ENCODE results near the gene GRK7.
A peak's percentile ranks its signal among the peaks of the same experiment; 100 is the strongest.

Gene GRK7

DNA sequence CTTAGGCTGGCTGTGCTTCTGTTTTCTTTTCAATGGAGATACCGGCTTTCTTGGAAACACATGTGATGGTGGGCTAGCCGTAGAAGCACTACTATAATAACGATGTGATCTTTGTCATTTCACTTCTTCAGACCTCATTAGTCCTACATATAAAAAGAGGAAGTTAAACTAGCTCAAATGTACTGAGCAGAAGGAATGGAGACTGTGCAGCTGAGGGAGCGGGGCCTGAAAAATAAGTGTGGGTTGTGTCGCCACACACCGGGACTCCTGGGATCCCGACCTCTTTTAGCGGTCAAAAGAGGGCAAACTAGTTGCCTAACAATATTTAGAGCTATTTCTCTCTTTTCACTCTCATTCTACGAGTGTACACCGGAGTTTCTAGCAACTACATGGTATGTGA is 26.1 kb upstream of the GRK7 start:
- Histone ChIP-seq H3K9me3 (ENCODE audit: low read length) (no peaks in the 10 kb centered on the region), H3K9ac (ENCODE audit: low read length) (peak overlapping the region; percentile 15; the same call in 1 of the 2 replicates), H4K20me1 (ENCODE audit: insufficient read depth, low read length) (no peaks in the 10 kb centered on the region), H2AFZ (ENCODE audit: low read length) (peak overlapping the region; percentile 90), H3K27ac (ENCODE audit: low read depth, low read length, poor library complexity, severe bottlenecking) (peak overlapping the region; percentile 45), H3K9me2 (ENCODE audit: low read depth, low read length) (no peaks in the 10 kb centered on the region), H3F3A (ENCODE audit: insufficient read depth, low read length) (no peaks in the 10 kb centered on the region), H3K4me1 (ENCODE audit: insufficient read depth, low read length, severe bottlenecking) (peaks cover 38% of the 10 kb centered on the region), H3K79me2 (ENCODE audit: insufficient read depth, low read length) (peaks cover 36% of the 10 kb centered on the region), H3K36me3 (ENCODE audit: insufficient read depth, low read length) (peaks cover 7% of the 10 kb centered on the region; the same call in 1 of the 2 replicates), H3K4me3 (ENCODE audit: low read depth, low read length, poor library complexity, severe bottlenecking) (peak overlapping the region; percentile 10), H3K27me3 (ENCODE audit: insufficient read depth, low read length) (no peaks in the 10 kb centered on the region), H3K4me2 (ENCODE audit: low read length) (peak overlapping the region; percentile 50)
- TF ChIP-seq, protein P1, sequence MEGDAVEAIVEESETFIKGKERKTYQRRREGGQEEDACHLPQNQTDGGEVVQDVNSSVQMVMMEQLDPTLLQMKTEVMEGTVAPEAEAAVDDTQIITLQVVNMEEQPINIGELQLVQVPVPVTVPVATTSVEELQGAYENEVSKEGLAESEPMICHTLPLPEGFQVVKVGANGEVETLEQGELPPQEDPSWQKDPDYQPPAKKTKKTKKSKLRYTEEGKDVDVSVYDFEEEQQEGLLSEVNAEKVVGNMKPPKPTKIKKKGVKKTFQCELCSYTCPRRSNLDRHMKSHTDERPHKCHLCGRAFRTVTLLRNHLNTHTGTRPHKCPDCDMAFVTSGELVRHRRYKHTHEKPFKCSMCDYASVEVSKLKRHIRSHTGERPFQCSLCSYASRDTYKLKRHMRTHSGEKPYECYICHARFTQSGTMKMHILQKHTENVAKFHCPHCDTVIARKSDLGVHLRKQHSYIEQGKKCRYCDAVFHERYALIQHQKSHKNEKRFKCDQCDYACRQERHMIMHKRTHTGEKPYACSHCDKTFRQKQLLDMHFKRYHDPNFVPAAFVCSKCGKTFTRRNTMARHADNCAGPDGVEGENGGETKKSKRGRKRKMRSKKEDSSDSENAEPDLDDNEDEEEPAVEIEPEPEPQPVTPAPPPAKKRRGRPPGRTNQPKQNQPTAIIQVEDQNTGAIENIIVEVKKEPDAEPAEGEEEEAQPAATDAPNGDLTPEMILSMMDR (IDR thresholded peaks at IDR 0.05; ENCODE audit: low read length) = peak; percentile 11; the same call in 1 of the 2 replicates
- no peak for TF ChIP-seq EZH2 (IDR thresholded peaks at IDR 0.05; ENCODE audit: borderline replicate concordance, low read length)

DNA sequence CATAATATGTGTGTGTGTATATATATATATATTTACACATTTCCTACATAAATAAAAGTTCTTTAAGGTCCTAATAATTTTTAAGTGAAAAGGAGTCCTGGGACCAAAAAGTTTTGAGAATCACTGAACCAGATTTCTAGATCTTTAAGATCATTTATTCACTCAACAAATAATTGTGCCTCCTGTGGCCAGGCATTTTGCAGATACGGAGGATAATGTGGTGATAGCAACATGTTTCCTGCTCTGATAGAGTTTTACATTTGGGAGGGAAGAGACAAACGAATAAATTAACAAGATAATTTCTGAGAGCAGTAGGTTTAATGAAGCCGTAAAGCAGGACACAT is 25.6 kb upstream of the GRK7 start:
- no peaks in the 10 kb centered on the region for H3K9me2 ChIP-seq (ENCODE audit: low read depth, low read length)
- peaks cover 38% of the 10 kb centered on the region for H3K4me1 ChIP-seq (ENCODE audit: insufficient read depth, low read length, severe bottlenecking)
- TF ChIP-seq, protein P1 (IDR thresholded peaks at IDR 0.05; ENCODE audit: low read length) = no peak
- no peak for TF ChIP-seq EZH2 (IDR thresholded peaks at IDR 0.05; ENCODE audit: borderline replicate concordance, low read length)
- H3K36me3 ChIP-seq (ENCODE audit: insufficient read depth, low read length) = peaks cover 10% of the 10 kb centered on the region; the same call in 1 of the 2 replicates
- peak overlapping the region; percentile 27 for H3K27ac ChIP-seq (ENCODE audit: low read depth, low read length, poor library complexity, severe bottlenecking)
- H2AFZ ChIP-seq (ENCODE audit: low read length) = peak overlapping the region; percentile 90
- H3K9ac ChIP-seq (ENCODE audit: low read length) = peak overlapping the region; percentile 27; the same call in 1 of the 2 replicates
- H3K79me2 ChIP-seq (ENCODE audit: insufficient read depth, low read length) = peaks cover 40% of the 10 kb centered on the region
- no peaks in the 10 kb centered on the region for H4K20me1 ChIP-seq (ENCODE audit: insufficient read depth, low read length)
- no peaks in the 10 kb centered on the region for H3K9me3 ChIP-seq (ENCODE audit: low read length)
- peak overlapping the region; percentile 64 for H3K4me2 ChIP-seq (ENCODE audit: low read length)
- peak overlapping the region; percentile 92 for H3K4me3 ChIP-seq (ENCODE audit: low read depth, low read length, poor library complexity, severe bottlenecking)
- no peaks in the 10 kb centered on the region for H3F3A ChIP-seq (ENCODE audit: insufficient read depth, low read length)
- no peaks in the 10 kb centered on the region for H3K27me3 ChIP-seq (ENCODE audit: insufficient read depth, low read length)

DNA sequence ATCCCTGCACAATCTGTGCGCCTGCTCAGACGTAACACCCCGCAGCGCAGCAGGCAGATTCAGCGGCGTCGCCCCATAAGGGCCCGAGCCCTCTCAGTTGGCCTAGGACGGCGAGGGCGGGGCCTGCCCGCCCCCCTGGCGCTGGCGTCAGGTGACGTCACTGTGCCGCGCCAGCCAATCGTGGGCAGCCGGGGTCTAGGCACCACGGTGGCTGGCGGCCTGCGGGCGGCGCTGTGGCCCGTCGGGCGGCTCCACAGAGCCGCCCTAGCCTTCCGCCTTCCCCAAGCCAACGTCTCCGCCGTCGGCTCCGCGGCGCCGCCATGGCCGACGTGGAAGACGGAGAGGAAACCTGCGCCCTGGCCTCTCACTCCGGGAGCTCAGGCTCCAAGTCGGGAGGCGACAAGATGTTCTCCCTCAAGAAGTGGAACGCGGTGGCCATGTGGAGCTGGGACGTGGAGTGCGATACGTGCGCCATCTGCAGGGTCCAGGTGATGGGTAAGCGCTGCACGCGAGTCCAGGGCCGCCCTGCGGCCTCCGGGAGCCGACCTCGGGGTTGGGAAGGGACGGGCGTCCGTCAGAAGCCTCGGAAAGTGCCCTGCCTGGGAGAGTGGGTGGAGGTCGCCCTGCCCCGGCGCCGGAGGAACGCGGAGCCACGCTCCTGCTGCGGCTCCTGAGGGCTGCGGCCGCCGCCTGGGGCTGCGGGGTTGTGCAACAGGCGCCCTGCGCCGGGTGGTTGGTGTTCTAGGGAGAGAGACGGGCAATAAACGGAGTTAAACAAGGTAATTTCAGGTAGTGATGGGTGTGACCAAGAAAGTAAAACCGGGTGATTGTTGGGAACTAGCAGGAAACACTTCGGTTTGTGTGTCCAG is 25.0 kb upstream of the GRK7 start, which contains the start of gene RNF7:
RNF7 (plus strand) TSS at position 277 of the 869 bp plus-strand sequence; CDS start at position 321, 44 bp downstream.
- Histone ChIP-seq H3K9me2 (ENCODE audit: low read depth, low read length) (no peaks in the 10 kb centered on the region), H3K4me2 (ENCODE audit: low read length) (peak within 1 kb of the TSS; percentile 81), H3K9ac (ENCODE audit: low read length) (peak within 1 kb of the TSS; percentile 79), H4K20me1 (ENCODE audit: insufficient read depth, low read length) (no peaks in the 10 kb centered on the region), H3K79me2 (ENCODE audit: insufficient read depth, low read length) (peaks cover 46% of the 10 kb centered on the region), H2AFZ (ENCODE audit: low read length) (peak within 1 kb of the TSS; percentile 90), H3K4me3 (ENCODE audit: low read depth, low read length, poor library complexity, severe bottlenecking) (peak within 1 kb of the TSS; percentile 92), H3K9me3 (ENCODE audit: low read length) (no peaks in the 10 kb centered on the region), H3K27me3 (ENCODE audit: insufficient read depth, low read length) (no peaks in the 10 kb centered on the region), H3F3A (ENCODE audit: insufficient read depth, low read length) (no peaks in the 10 kb centered on the region), H3K27ac (ENCODE audit: low read depth, low read length, poor library complexity, severe bottlenecking) (peak within 1 kb of the TSS; percentile 62), H3K4me1 (ENCODE audit: insufficient read depth, low read length, severe bottlenecking) (peaks cover 38% of the 10 kb centered on the region), H3K36me3 (ENCODE audit: insufficient read depth, low read length) (peaks cover 14% of the 10 kb centered on the region)
- TF ChIP-seq EZH2 (IDR thresholded peaks at IDR 0.05; ENCODE audit: borderline replicate concordance, low read length) = no peak
- TF ChIP-seq, protein P1 (IDR thresholded peaks at IDR 0.05; ENCODE audit: low read length) = peak; percentile 96

Measured in OCI-LY1 (cell line).